ENCODE results near the gene PPARGC1A.
A peak's percentile ranks its signal among the peaks of the same experiment; 100 is the strongest.

PPARGC1A gene

DNA sequence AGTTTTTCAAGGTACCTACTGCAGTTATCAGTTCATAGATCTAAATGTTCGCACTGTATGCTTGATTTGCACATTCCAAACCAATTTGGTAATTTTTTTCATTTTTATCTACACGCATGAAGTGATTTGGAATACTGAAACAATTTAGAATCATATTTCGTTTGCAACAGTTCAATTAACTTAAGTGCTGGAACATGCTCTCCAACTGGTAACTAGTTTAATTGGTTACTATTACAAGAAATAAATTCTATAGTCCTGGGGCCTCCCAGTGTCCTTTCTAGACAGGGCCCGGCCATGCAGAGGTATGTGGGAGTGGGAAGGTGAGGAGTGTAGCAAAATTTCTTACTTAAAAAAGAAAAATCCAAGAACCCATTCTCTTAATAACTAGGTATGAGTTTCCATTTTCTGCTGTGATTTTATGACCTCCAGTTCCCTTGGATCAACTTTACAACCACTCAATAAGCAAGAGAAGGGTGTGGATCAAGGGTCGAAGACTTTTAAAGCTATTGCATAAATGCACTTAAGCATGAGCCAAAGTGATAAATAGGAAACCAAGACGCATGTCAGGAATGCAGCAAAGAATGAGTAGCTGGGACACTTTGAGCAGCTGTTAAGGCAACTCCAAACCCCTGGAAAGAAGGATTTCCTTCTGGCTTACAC, 106.9 kb downstream of the PPARGC1A start:
- Mint-ChIP-seq H3K27ac (no peak overlapping the region), H3K36me3 (ENCODE audit: low read depth) (peaks cover 8% of the 10 kb centered on the region), H3K4me3 (no peak overlapping the region), H3K4me1 (peaks cover 7% of the 10 kb centered on the region), H3K9me3 (peaks cover 23% of the 10 kb centered on the region), H3K27me3 (ENCODE audit: low read depth, poor library complexity) (peaks cover 3% of the 10 kb centered on the region)
- TF ChIP-seq CTCF (IDR thresholded peaks at IDR 0.05), result no peak
- no peak for DNase-seq

- Mint-ChIP-seq H3K27me3 (ENCODE audit: low read depth, poor library complexity) (peaks cover 3% of the 10 kb centered on the region), H3K27ac (no peak overlapping the region), H3K9me3 (peaks cover 12% of the 10 kb centered on the region), H3K36me3 (ENCODE audit: low read depth) (peaks cover 5% of the 10 kb centered on the region), H3K4me1 (peaks cover 14% of the 10 kb centered on the region), H3K4me3 (no peak overlapping the region)
- DNase-seq, result no peak
- TF ChIP-seq CTCF (IDR thresholded peaks at IDR 0.05), result no peak
Observed at GRCh38 chr4:23779839-23780238, 110.0 kb downstream of the PPARGC1A start.

- Mint-ChIP-seq H3K36me3 (ENCODE audit: low read depth) (peaks cover 5% of the 10 kb centered on the region), H3K4me3 (no peak overlapping the region), H3K27me3 (ENCODE audit: low read depth, poor library complexity) (peaks cover 4% of the 10 kb centered on the region), H3K27ac (no peak overlapping the region), H3K9me3 (peaks cover 12% of the 10 kb centered on the region), H3K4me1 (peaks cover 14% of the 10 kb centered on the region)
- no peak for DNase-seq
- TF ChIP-seq CTCF (IDR thresholded peaks at IDR 0.05), result no peak
Observed at GRCh38 chr4:23779422-23779821, 110.4 kb downstream of the PPARGC1A start.

GRCh38 chr4:23775694-23776093, 114.2 kb downstream of the PPARGC1A start:
- DNase-seq, result no peak
- H3K4me3 Mint-ChIP-seq, result no peak overlapping the region
- no peak overlapping the region for H3K27ac Mint-ChIP-seq
- H3K27me3 Mint-ChIP-seq (ENCODE audit: low read depth, poor library complexity), result peaks cover 4% of the 10 kb centered on the region
- no peaks in the 10 kb centered on the region for H3K9me3 Mint-ChIP-seq
- no peaks in the 10 kb centered on the region for H3K36me3 Mint-ChIP-seq (ENCODE audit: low read depth)
- peaks cover 7% of the 10 kb centered on the region for H3K4me1 Mint-ChIP-seq
- no peak for TF ChIP-seq CTCF (IDR thresholded peaks at IDR 0.05)

GRCh38 chr4:23774909-23775308, 114.9 kb downstream of the PPARGC1A start:
- TF ChIP-seq CTCF (IDR thresholded peaks at IDR 0.05), result no peak
- Mint-ChIP-seq H3K4me3 (no peak overlapping the region), H3K9me3 (no peaks in the 10 kb centered on the region), H3K4me1 (peaks cover 13% of the 10 kb centered on the region), H3K27me3 (ENCODE audit: low read depth, poor library complexity) (peaks cover 4% of the 10 kb centered on the region), H3K36me3 (ENCODE audit: low read depth) (no peaks in the 10 kb centered on the region), H3K27ac (peak overlapping the region; percentile 17)
- DNase-seq, result no peak
